ENCODE data around the gene LRRC49.
"Not testable (repeated sequence)": the region's sequence is repeated elsewhere in the genome, so short reads cannot be mapped to it uniquely, and the experiment has no call there.

LRRC49 gene

GRCh38 chr15:71004506-71004905 is 111.9 kb downstream of the LRRC49 start:
- DNase-seq: not testable (repeated sequence)

GRCh38 chr15:71005895-71006294 is 113.3 kb downstream of the LRRC49 start:
- DNase-seq: no peak

GRCh38 chr15:71008250-71008870 is 115.7 kb downstream of the LRRC49 start:
- no peak for DNase-seq

- DNase-seq: no peak
Measured at GRCh38 chr15:71010472-71010871, 117.8 kb downstream of the LRRC49 start.

- DNase-seq: no peak
Measured at GRCh38 chr15:71010997-71011396, 118.4 kb downstream of the LRRC49 start.

- DNase-seq: peak; percentile 0
Measured at GRCh38 chr15:71011503-71012155, 119.0 kb downstream of the LRRC49 start.

- no peak for DNase-seq
Measured at GRCh38 chr15:71013446-71013845, 120.8 kb downstream of the LRRC49 start.

GRCh38 chr15:71015342-71015741 is 122.7 kb downstream of the LRRC49 start:
- DNase-seq: no peak

- not testable (repeated sequence) for DNase-seq
Measured at GRCh38 chr15:71031232-71031631, 138.6 kb downstream of the LRRC49 start.

GRCh38 chr15:71035478-71035877 is 142.9 kb downstream of the LRRC49 start:
- not testable (repeated sequence) for DNase-seq

GRCh38 chr15:71042356-71042922 is 149.8 kb downstream of the LRRC49 start:
- no peak for DNase-seq

GRCh38 chr15:71043373-71043772 is 150.7 kb downstream of the LRRC49 start:
- no peak for DNase-seq

GRCh38 chr15:71044006-71044405 is 151.4 kb downstream of the LRRC49 start:
- no peak for DNase-seq

- not testable (repeated sequence) for DNase-seq
Measured at GRCh38 chr15:71046146-71046545, 153.5 kb downstream of the LRRC49 start.

GRCh38 chr15:71048913-71049675 is 156.5 kb downstream of the LRRC49 start:
- DNase-seq: no peak

- DNase-seq: no peak
Measured at GRCh38 chr15:71049706-71050422, 157.2 kb downstream of the LRRC49 start.

GRCh38 chr15:71050461-71050860 is 157.8 kb downstream of the LRRC49 start:
- no peak for DNase-seq

- DNase-seq: no peak
Measured at GRCh38 chr15:71051539-71051938, 158.9 kb downstream of the LRRC49 start.

- DNase-seq: no peak
Measured at GRCh38 chr15:71052356-71052755, 159.7 kb downstream of the LRRC49 start.

- DNase-seq: no peak
Measured at GRCh38 chr15:71054286-71054952, 161.8 kb downstream of the LRRC49 start.

GRCh38 chr15:71055461-71055860 is 162.8 kb downstream of the LRRC49 start:
- DNase-seq: no peak

- no peak for DNase-seq
Measured at GRCh38 chr15:71056111-71056510, 163.5 kb downstream of the LRRC49 start.

Measured in NCI-H2029 (cell line).